A549 (cell line): ENCODE data around the gene FPR1. TPM values are rescaled to one million over a fixed set of nuclear protein-coding genes. Genes with fewer than 3 reads are reported as not detected.

Experiments used
- ATAC-seq, 2 experiments: fragments of 200-7000 bp in 1 of 2; fragments of >200 bp in 1 of 2; cut with Nextera tagmentation in 1 of 2; cut with Tn5 transposase in 1 of 2; 3 replicates each; pipeline versions ENCODE4 v1.8.0 to v1.9.1; 2018 to 2020; ENCODE audit warnings: mild to moderate bottlenecking in 1 of 2, moderate library complexity in 1 of 2
- CTCF ChIA-PET: fragments of 300-600 bp; sonication (Branson Sonifier 250); formaldehyde crosslinking; extraction: SDS; loops from one replicate; lab custom pipeline; 2021; ENCODE audit warnings: antibody characterized with exemption, inconsistent platforms; lab: Yijun Ruan, JAX
- POLR2A ChIA-PET: fragments of 350-600 bp; formaldehyde crosslinking; extraction: SDS; loops from one replicate; lab custom pipeline; 2021; ENCODE audit warnings: antibody characterized with exemption, inconsistent platforms; lab: Yijun Ruan, JAX
- DNase-seq, 2 experiments: peaks; one replicate each; pipeline versions ENCODE4 v3.0.0 to v3.0.0-alpha.2; 2011 to 2016; ENCODE audit warnings: low read depth in 1 of 2, low spot score in 1 of 2
- FAIRE-seq: peaks from 2 replicates; lab custom pipeline; 2011; peaks lifted over from hg19 to GRCh38; lab: Jason Lieb, UNC
- H3K27ac ChIP-seq, 2 experiments: fragments of >200 bp; sonication (Bioruptor Twin); formaldehyde crosslinking; 3 replicates each; pipeline ENCODE4 v1.5.1; 2016 to 2017
- H3K4me1 ChIP-seq: fragments of >200 bp; sonication (Bioruptor Twin); formaldehyde crosslinking; 3 replicates; pipeline ENCODE4 v1.6.1; 2016
- H3K4me2 ChIP-seq: fragments of >200 bp; sonication (Bioruptor Twin); formaldehyde crosslinking; 3 replicates; pipeline ENCODE4 v1.6.1; 2016
- H3K4me3 ChIP-seq: fragments of >200 bp; sonication (Bioruptor Twin); formaldehyde crosslinking; 3 replicates; pipeline ENCODE4 v1.5.1; 2016
- H3K9me3 ChIP-seq: fragments of >200 bp; sonication (Bioruptor Twin); formaldehyde crosslinking; 3 replicates; pipeline ENCODE4 v1.6.1; 2016
- BCL3 ChIP-seq: fragments of >200 bp; sonication (Bioruptor Twin); formaldehyde crosslinking; IDR thresholded peaks from 3 replicates; pipeline ENCODE4 v1.6.1; 2016
- BHLHE40 ChIP-seq: IDR thresholded peaks from 2 replicates; pipeline ENCODE4 v1.6.1; 2012; ENCODE audit warnings: low read depth, low read length, inconsistent platforms
- CHD2 ChIP-seq: fragments of 150-350 bp; IDR thresholded peaks from 2 replicates; pipeline ENCODE4 v1.6.1; 2014; ENCODE audit warnings: low read length; ENCODE audit not compliant: partially characterized antibody
- CHD4 ChIP-seq: fragments of 200-600 bp; sonication (generic); IDR thresholded peaks from 2 replicates; pipeline ENCODE4 v1.6.1; 2016; ENCODE audit warnings: antibody characterized with exemption, mild to moderate bottlenecking, borderline replicate concordance
- CTCF ChIP-seq: fragments of >200 bp; sonication (Bioruptor Twin); formaldehyde crosslinking; IDR thresholded peaks from 3 replicates; pipeline ENCODE4 v1.5.1; 2016
- E2F6 ChIP-seq: IDR thresholded peaks from 2 replicates; pipeline ENCODE4 v1.6.1; 2012; ENCODE audit warnings: low read depth, borderline replicate concordance
- EHF ChIP-seq: fragments of 250-450 bp; sonication (Bioruptor Pico); IDR thresholded peaks from 2 replicates; pipeline ENCODE4 v1.5.0; 2020; ENCODE audit warnings: mild to moderate bottlenecking
- ELK1 ChIP-seq: fragments of 150-350 bp; IDR thresholded peaks from 2 replicates; pipeline ENCODE4 v1.6.1; 2014; ENCODE audit warnings: low read depth, mild to moderate bottlenecking, low read length
- EP300 ChIP-seq, 2 experiments: fragments of >200 bp; sonication (Bioruptor Twin); formaldehyde crosslinking; IDR thresholded peaks; 2 replicates in 1 of 2; 3 replicates in 1 of 2; pipeline ENCODE4 v1.6.1; 2016 to 2017
- GATA3 ChIP-seq: IDR thresholded peaks from 2 replicates; pipeline ENCODE4 v1.6.1; 2012; ENCODE audit warnings: borderline replicate concordance
- HDAC2 ChIP-seq: fragments of 200-600 bp; sonication (generic); IDR thresholded peaks from 2 replicates; pipeline ENCODE4 v1.6.1; 2016
- HES2 ChIP-seq: fragments of >200 bp; sonication (Bioruptor Twin); formaldehyde crosslinking; IDR thresholded peaks from 2 replicates; pipeline ENCODE4 v1.6.1; 2016
- HEYL ChIP-seq: fragments of 250-450 bp; sonication (Bioruptor Pico); IDR thresholded peaks from 2 replicates; pipeline ENCODE4 v1.8.0; 2021; ENCODE audit warnings: mild to moderate bottlenecking, moderate library complexity
- HOXA7 ChIP-seq: fragments of 250-450 bp; sonication (Bioruptor Pico); IDR thresholded peaks from 2 replicates; pipeline ENCODE4 v1.5.0; 2020; ENCODE audit warnings: mild to moderate bottlenecking, moderate library complexity
- KDM1A ChIP-seq: fragments of 200-600 bp; sonication (generic); IDR thresholded peaks from 2 replicates; pipeline ENCODE4 v1.6.1; 2016; ENCODE audit warnings: low read depth, mild to moderate bottlenecking
- MAFK ChIP-seq: fragments of 450-650 bp; IDR thresholded peaks from 2 replicates; pipeline ENCODE4 v1.6.1; 2014; ENCODE audit not compliant: partially characterized antibody
- MAX ChIP-seq: IDR thresholded peaks from 2 replicates; pipeline ENCODE4 v1.6.1; 2012
- MAZ ChIP-seq: fragments of 150-350 bp; IDR thresholded peaks from 2 replicates; pipeline ENCODE4 v1.6.1; 2014; ENCODE audit warnings: antibody characterized with exemption, low read depth, low read length, borderline replicate concordance
- NFE2L2 ChIP-seq: fragments of 150-350 bp; conservative IDR thresholded peaks from 2 replicates; pipeline ENCODE4 v1.6.1; 2014; ENCODE audit warnings: low read length
- NR3C1 ChIP-seq: fragments of >200 bp; sonication (Bioruptor Twin); formaldehyde crosslinking; IDR thresholded peaks from 3 replicates; pipeline ENCODE4 v1.6.1; 2017
- PBX3 ChIP-seq: IDR thresholded peaks from 2 replicates; pipeline ENCODE4 v1.6.1; 2012
- POLR2AphosphoS2 ChIP-seq: conservative IDR thresholded peaks from 2 replicates; pipeline ENCODE4 v1.6.1; 2012; ENCODE audit warnings: low read length, improper control_type of control experiment, inconsistent platforms
- RAD21 ChIP-seq, 2 experiments: fragments of >200 bp in 1 of 2; sonication (Bioruptor Twin) in 1 of 2; formaldehyde crosslinking in 1 of 2; IDR thresholded peaks in 1 of 2; conservative IDR thresholded peaks in 1 of 2; 2 replicates in 1 of 2; 3 replicates in 1 of 2; pipeline ENCODE4 v1.6.1; 2012 to 2018; ENCODE audit warnings: inconsistent platforms in 1 of 2
- RARB ChIP-seq: fragments of 250-450 bp; sonication (Bioruptor Pico); IDR thresholded peaks from 2 replicates; pipeline ENCODE4 v1.8.0; 2021; ENCODE audit warnings: mild to moderate bottlenecking, moderate library complexity
- RCOR1 ChIP-seq: fragments of 150-350 bp; IDR thresholded peaks from 2 replicates; pipeline ENCODE4 v1.6.1; 2014; ENCODE audit warnings: antibody characterized with exemption, low read length, low read depth
- USF2 ChIP-seq: fragments of 450-650 bp; IDR thresholded peaks from 2 replicates; pipeline ENCODE4 v1.6.1; 2014; ENCODE audit warnings: antibody characterized with exemption
- ZFP36 ChIP-seq: fragments of 450-650 bp; IDR thresholded peaks from 2 replicates; pipeline ENCODE4 v1.6.1; 2014; ENCODE audit warnings: borderline replicate concordance; ENCODE audit not compliant: partially characterized antibody
- ZNF302 ChIP-seq: fragments of 250-450 bp; sonication (Bioruptor Pico); IDR thresholded peaks from 2 replicates; pipeline ENCODE4 v1.9.0; 2021; ENCODE audit warnings: inconsistent platforms, mild to moderate bottlenecking, moderate library complexity
- WGBS: methylation state at CpG from one replicate; pipeline ENCODE4 v1.1.6; 2017; ENCODE audit errors: missing lambda C conversion rate; 5-methylcytosine and 5-hydroxymethylcytosine counted together
- polyA plus RNA-seq, 4 experiments: library from polyadenylated mRNA; depleted of rRNA in 3 of 4; stranded (reverse); fragments of >200 nt; fragmentation: RNase III in 1 of 4; extraction: RNeasy Plus Mini Kit Qiagen cat#74134 plus additional on column Dnase treatment in 1 of 4; gene quantifications; 2 replicates in 3 of 4; 3 replicates in 1 of 4; pipeline ENCODE4 v1.2.3, GENCODE V29; 2011 to 2017

FPR1 gene
- polyA plus RNA-seq, 2 of the 4 experiments (the other 2 are of a cell fraction) = not detected

GRCh38 chr19:51788029-51788428 is 36.4 kb upstream of the FPR1 start:
- TF ChIP-seq NFE2L2 (no peak), MAZ (no peak), BHLHE40 (no peak), CHD4 (no peak), ELK1 (no peak), CHD2 (no peak), CTCF (no peak), EP300 (IDR thresholded peaks at IDR 0.05) (no peak), GATA3 (no peak), ZFP36 (no peak), USF2 (no peak), BCL3 (no peak), HDAC2 (no peak), HES2 (no peak)
- TF ChIP-seq, all 56 proteins: peak for 0
- H3K9me3 ChIP-seq = peaks cover 37% of the 10 kb centered on the region; the same call in 2 of the 3 replicates
- H3K27ac ChIP-seq = no peak overlapping the region
- 4% methylated on average over 2 of the region's 2 CpGs for WGBS
- H3K4me2 ChIP-seq = no peak overlapping the region
- no peaks in the 10 kb centered on the region for H3K4me1 ChIP-seq
- ChIA-PET CTCF (no interaction called here), POLR2A (no interaction called here)
- H3K4me3 ChIP-seq = no peak overlapping the region
- FAIRE-seq = no peak
- no peak for DNase-seq
- ATAC-seq = no peak

- Histone ChIP-seq H3K4me1 (no peaks in the 10 kb centered on the region), H3K4me3 (no peak overlapping the region), H3K27ac (no peak overlapping the region), H3K4me2 (no peak overlapping the region), H3K9me3 (peaks cover 37% of the 10 kb centered on the region; the same call in 2 of the 3 replicates)
- FAIRE-seq (no peak), DNase-seq (no peak), ATAC-seq (no peak)
- ChIA-PET POLR2A (no interaction called here), CTCF (interaction anchor here (1.5 kb wide), 1 partner anchor 10 kb away, joined by 6 read pairs; no protein-coding TSS in a partner anchor)
- under 1% methylated on average over 6 of the region's 6 CpGs for WGBS
- TF ChIP-seq ZNF302 (CRISPR knock-in tag) (no peak), HEYL (no peak), HOXA7 (CRISPR knock-in tag) (no peak), KDM1A (no peak), EHF (CRISPR knock-in tag) (no peak), PBX3 (no peak), RCOR1 (no peak), E2F6 (no peak), NR3C1 (no peak), USF2 (no peak), EP300 (IDR thresholded peaks at IDR 0.05) (no peak), MAFK (no peak), MAX (no peak), RAD21 (conservative IDR thresholded peaks at IDR 0.05 in 1 of 2, IDR thresholded peaks at IDR 0.05 in 1 of 2) (no peak), HDAC2 (no peak), RARB (no peak), POLR2AphosphoS2 (no peak)
Measured at GRCh38 chr19:51786646-51787494, 35.2 kb upstream of the FPR1 start.
